ENCODE measurements around the gene HMGB4. TPM values are rescaled to one million over a fixed set of nuclear protein-coding genes. Genes with fewer than 3 reads are reported as not detected.
A peak's percentile ranks its signal among the peaks of the same experiment; 100 is the strongest.

Gene HMGB4
- total and polyA plus RNA-seq, 7 donors, result not detected

- H3K4me3 ChIP-seq, result no peak overlapping the region
- H3K27me3 ChIP-seq (ENCODE audit: insufficient read depth in 3 of 3, low read length in 2 of 3), result peaks cover 0 to 11% (median 0%) of the 10 kb centered on the region in 3 donors
- no peaks in the 10 kb centered on the region for H3K9me3 ChIP-seq
- no peak overlapping the region for H3K27ac ChIP-seq
- no peak for DNase-seq
- no peaks in the 10 kb centered on the region for H3K4me1 ChIP-seq
- 54 to 74% (median 60%) methylated on average over 3 of the region's 3 CpGs for WGBS, 3 donors
- no peak for ATAC-seq
- no peak for TF ChIP-seq CTCF (IDR thresholded peaks at IDR 0.05)
- H3K36me3 ChIP-seq (ENCODE audit: insufficient read depth in 1 of 2, low read depth in 1 of 2), result no peaks in the 10 kb centered on the region
- intact Hi-C loops (cut with DNase I), result no loop called here
These were observed 41.4 kb downstream of the HMGB4 start for GRCh38 chr1:33905241-33905640.

- H3K9me3 ChIP-seq, result no peaks in the 10 kb centered on the region
- no peak for ATAC-seq
- H3K27me3 ChIP-seq (ENCODE audit: insufficient read depth in 3 of 3, low read length in 2 of 3), result peaks cover 0 to 11% (median 0%) of the 10 kb centered on the region in 3 donors
- no peaks in the 10 kb centered on the region for H3K36me3 ChIP-seq (ENCODE audit: insufficient read depth in 1 of 2, low read depth in 1 of 2)
- intact Hi-C loops (cut with DNase I), result no loop called here
- no peak overlapping the region for H3K4me3 ChIP-seq
- no peak for DNase-seq
- 77 to 85% (median 83%) methylated on average over 1 of the region's 1 CpG for WGBS, 3 donors
- H3K4me1 ChIP-seq, result no peaks in the 10 kb centered on the region
- TF ChIP-seq CTCF (IDR thresholded peaks at IDR 0.05), result no peak
- H3K27ac ChIP-seq, result no peak overlapping the region
These were observed 42.3 kb downstream of the HMGB4 start for GRCh38 chr1:33906156-33906555.

- ATAC-seq (peak in 2 of 4 donors; percentile 23 to 24), DNase-seq (no peak)
- intact Hi-C loops (cut with DNase I), result no loop called here
- no peak overlapping the region for H3K27ac ChIP-seq
- no peak for TF ChIP-seq CTCF (IDR thresholded peaks at IDR 0.05)
- no peaks in the 10 kb centered on the region for H3K36me3 ChIP-seq (ENCODE audit: insufficient read depth in 1 of 2, low read depth in 1 of 2)
- no peak overlapping the region for H3K4me3 ChIP-seq
- H3K4me1 ChIP-seq, result no peaks in the 10 kb centered on the region
- WGBS, 3 donors, result 25 to 41% (median 28%) methylated on average over 11 of the region's 11 CpGs
- no peaks in the 10 kb centered on the region for H3K9me3 ChIP-seq
- H3K27me3 ChIP-seq (ENCODE audit: insufficient read depth in 3 of 3, low read length in 2 of 3), result peaks cover 0 to 14% (median 0%) of the 10 kb centered on the region in 3 donors
These were observed 44.6 kb downstream of the HMGB4 start for GRCh38 chr1:33908324-33908956.
